Heart left ventricle (tissue), 13 donors: ENCODE measurements around the gene SYTL2.

Source experiments
- CTCF ChIP-seq, 12 donors: fragments of 200-600 bp; sonication (generic) in 4 of 12; IDR thresholded peaks; one replicate each; pipeline versions ENCODE4 v1.5.0 to v1.8.0; 2018 to 2022; ENCODE audit warnings: antibody characterized with exemption in 12 of 12, mild to moderate bottlenecking in 5 of 12
- POLR2A ChIP-seq, 2 donors: fragments of 450-650 bp; IDR thresholded peaks; one replicate each; pipeline ENCODE4 v1.6.1; 2017; ENCODE audit warnings: antibody characterized with exemption in 2 of 2, mild to moderate bottlenecking in 2 of 2, moderate library complexity in 2 of 2
- donor health status: ischemic (EF 13 %, LVEDD 7.1; RV severe dilation, severe dysfunction).
- donor health status: DM: no; HTN: yes; CAD: no.
- donor health status: DM: no; HTN: no; CAD: no.
- donor health status: ischemic (EF 25% LVEDD 6.9; RV normal size, moderate dysfunction).
- donor health status: ischemic (EF 25% LVEDD 5.7; RV mildly dilated, moderate dysfunction).
- donor health status: ischemic (EF 35%, LVEDD 5.7; RV mildly dilated, moderate dysfunction).
- donor health status: nonischemic (EF 11% LVEDD 7.7; RV severe dilation, severe dysfunction).
- donor health status: DM: yes; HTN: yes; CAD: no.
- donor health status: PGD.
- donor health status: ischemic (EF 29% LVEDD 5.4; RV normal size, mild dysfunction).
- donor health status: nonischemic (EF 23%, LVEDD 6.1; RV moderate dilation, normal function).

DNA sequence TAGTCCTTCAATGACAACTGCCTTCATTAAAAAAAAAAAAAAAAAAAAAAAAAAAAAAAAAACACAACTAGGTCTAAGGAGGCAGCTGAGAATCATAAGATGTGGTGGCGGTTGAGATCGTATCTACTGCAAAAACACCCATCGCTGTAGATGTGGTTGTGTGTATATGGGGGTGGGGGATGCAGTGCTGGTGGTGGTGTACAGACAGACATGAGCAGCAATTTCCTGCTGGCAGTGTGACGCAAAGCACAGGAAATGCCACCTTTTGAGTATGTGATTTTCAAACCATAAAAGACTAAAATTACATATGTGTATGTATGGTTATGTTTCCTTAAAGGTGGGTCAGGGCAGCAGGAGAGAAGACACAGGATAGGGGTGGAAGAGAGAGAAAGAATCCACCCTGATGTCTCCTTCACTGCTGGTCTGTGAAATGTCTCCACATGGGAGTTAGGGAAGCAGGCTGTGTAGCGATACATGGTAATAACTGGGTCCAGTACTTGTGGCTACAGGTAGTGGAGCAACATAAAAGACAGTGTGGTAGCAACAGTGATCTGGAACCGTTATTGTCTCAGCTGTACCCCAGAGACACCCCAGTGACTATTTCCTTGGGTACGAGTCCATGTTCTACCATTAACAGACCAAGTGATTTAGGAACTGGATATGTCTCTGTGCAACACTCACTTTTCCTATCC lies 57.9 kb downstream of the SYTL2 start:
- TF ChIP-seq CTCF (IDR thresholded peaks at IDR 0.05), result no peak
- no peak for TF ChIP-seq POLR2A (IDR thresholded peaks at IDR 0.05)
